ENCODE measurements around the gene OXSR1. TPM values are rescaled to one million over a fixed set of nuclear protein-coding genes. Genes with fewer than 3 reads are reported as not detected.
A peak's percentile ranks its signal among the peaks of the same experiment; 100 is the strongest.

The OXSR1 gene
- total and polyA plus RNA-seq, 2 of the 13 experiments (the other 11 are each of a cell fraction or from before 2014, with no cell fraction given), result 27.4 to 32.6 TPM

DNA sequence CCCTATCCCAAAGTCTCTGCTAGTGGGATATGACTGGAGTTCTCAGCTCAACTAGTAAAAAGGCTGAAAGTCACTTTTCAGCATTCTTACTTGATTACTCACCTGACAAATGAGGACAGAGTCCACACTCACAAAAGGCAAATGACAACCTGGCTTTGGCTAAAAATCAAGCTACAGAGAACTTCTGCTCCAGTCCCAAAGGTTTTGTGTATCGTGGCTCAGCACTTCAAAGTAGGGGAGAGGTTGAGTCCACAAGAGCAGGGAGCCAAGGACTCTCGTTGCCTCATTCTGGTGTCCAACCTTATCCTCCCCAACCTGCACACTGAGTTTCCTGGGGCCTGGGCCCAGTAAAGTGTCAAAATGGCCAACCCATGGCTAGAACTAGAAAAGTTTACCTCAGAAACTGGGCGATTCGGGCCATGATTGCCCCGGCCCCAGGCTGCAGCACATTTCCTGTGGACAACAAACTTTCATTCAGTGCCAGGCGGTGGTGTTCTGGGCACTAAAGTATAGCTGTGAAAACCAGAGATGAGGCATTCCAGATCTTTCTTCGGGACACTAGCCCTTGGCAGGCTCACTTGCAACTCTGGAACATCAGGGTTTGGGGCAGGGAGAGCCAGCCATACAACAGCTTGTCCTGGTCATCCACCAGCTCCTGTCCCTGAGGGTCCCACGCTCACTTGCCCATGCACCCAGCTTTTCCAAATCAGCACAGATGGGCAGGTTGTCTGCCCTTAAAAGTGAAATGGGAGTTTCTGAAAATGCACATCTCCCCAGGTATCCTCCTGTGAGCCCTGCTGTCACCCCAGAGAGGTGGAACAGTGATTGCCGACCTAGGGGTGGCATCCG is 31.6 kb upstream of the OXSR1 start (continued):
- TF ChIP-seq ZBTB26 (CRISPR knock-in tag; IDR thresholded peaks at IDR 0.05; ENCODE audit: borderline replicate concordance) (no peak), PLRG1 (conservative IDR thresholded peaks at IDR 0.05) (no peak), KDM5B (CRISPR knock-in tag; IDR thresholded peaks at IDR 0.05; ENCODE audit: borderline replicate concordance) (peak; percentile 43; the same call in 1 of the 2 replicates), ZNF431 (CRISPR knock-in tag; IDR thresholded peaks at IDR 0.05; ENCODE audit: borderline replicate concordance, low read depth) (no peak), ZNF572 (CRISPR knock-in tag; IDR thresholded peaks at IDR 0.05) (peak; percentile 53; the same call in 1 of the 2 replicates), HOXA5 (CRISPR knock-in tag; IDR thresholded peaks at IDR 0.05) (peak; percentile 50; the same call in 1 of the 2 replicates), KLF16 (CRISPR knock-in tag; IDR thresholded peaks at IDR 0.05) (peak in 1 of 2 experiments; percentile 66; a peak in 2 of 4 replicates), ZNF414 (CRISPR knock-in tag; IDR thresholded peaks at IDR 0.05) (peak; percentile 64; the same call in 1 of the 2 replicates), ZNF142 (CRISPR knock-in tag; IDR thresholded peaks at IDR 0.05) (no peak), U2AF1 (optimal IDR thresholded peaks at IDR 0.05; ENCODE audit: low read depth, low read length) (no peak), SRSF4 (IDR thresholded peaks at IDR 0.05; ENCODE audit: low read depth, low read length, poor library complexity, severe bottlenecking) (no peak), ZNF256 (CRISPR knock-in tag; conservative IDR thresholded peaks at IDR 0.05) (no peak), CREB1 (IDR thresholded peaks at IDR 0.05) (0 out of 2 replicates have a peak, but pooled peaks have one; percentile 19), CREB1 (CRISPR knock-in tag; IDR thresholded peaks at IDR 0.05) (no peak), TFDP2 (CRISPR knock-in tag; IDR thresholded peaks at IDR 0.05) (peak; percentile 41; the same call in 1 of the 2 replicates)
- TF ChIP-seq, protein P1, sequence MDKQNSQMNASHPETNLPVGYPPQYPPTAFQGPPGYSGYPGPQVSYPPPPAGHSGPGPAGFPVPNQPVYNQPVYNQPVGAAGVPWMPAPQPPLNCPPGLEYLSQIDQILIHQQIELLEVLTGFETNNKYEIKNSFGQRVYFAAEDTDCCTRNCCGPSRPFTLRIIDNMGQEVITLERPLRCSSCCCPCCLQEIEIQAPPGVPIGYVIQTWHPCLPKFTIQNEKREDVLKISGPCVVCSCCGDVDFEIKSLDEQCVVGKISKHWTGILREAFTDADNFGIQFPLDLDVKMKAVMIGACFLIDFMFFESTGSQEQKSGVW (CRISPR knock-in tag; IDR thresholded peaks at IDR 0.05; ENCODE audit: borderline replicate concordance), result no peak
